ENCODE data around the gene KRTAP12-3. TPM values are rescaled to one million over a fixed set of nuclear protein-coding genes. Genes with fewer than 3 reads are reported as not detected.
"Not testable (repeated sequence)": the region's sequence is repeated elsewhere in the genome, so short reads cannot be mapped to it uniquely, and the experiment has no call there.

The KRTAP12-3 gene
- total RNA-seq, 1 donor from 2014 or later = not detected

DNA sequence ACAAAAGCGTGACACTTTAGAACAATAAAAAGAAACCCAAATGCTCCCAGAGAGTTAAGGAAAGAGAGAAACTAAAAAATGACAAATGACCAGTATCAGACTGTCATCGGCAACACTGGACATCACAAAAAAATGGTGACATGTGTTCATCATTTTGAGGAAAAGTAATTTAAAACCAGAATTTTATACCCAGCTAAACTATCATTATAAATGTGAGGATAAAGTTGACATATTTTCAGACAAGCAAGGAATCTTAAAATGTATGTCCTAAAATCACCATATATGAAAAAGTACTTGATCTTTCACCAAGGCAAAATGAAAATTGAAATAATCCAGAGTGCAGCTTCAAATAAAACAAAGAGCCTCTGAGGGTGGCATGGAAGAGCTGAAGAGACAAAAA lies 12.9 kb upstream of the KRTAP12-3 start:
- FAIRE-seq (no peak), DNase-seq (ENCODE audit: low read depth) (no peak)
- peaks cover 24% of the 10 kb centered on the region for H3K9me3 Mint-ChIP-seq (ENCODE audit: unreplicated experiment)
- H3K36me3 Mint-ChIP-seq (ENCODE audit: low read depth, unreplicated experiment) = no peaks in the 10 kb centered on the region
- no peak for TF ChIP-seq EZH2 (IDR thresholded peaks at IDR 0.05; ENCODE audit: insufficient read depth, low read length)
- TF ChIP-seq, protein P1, sequence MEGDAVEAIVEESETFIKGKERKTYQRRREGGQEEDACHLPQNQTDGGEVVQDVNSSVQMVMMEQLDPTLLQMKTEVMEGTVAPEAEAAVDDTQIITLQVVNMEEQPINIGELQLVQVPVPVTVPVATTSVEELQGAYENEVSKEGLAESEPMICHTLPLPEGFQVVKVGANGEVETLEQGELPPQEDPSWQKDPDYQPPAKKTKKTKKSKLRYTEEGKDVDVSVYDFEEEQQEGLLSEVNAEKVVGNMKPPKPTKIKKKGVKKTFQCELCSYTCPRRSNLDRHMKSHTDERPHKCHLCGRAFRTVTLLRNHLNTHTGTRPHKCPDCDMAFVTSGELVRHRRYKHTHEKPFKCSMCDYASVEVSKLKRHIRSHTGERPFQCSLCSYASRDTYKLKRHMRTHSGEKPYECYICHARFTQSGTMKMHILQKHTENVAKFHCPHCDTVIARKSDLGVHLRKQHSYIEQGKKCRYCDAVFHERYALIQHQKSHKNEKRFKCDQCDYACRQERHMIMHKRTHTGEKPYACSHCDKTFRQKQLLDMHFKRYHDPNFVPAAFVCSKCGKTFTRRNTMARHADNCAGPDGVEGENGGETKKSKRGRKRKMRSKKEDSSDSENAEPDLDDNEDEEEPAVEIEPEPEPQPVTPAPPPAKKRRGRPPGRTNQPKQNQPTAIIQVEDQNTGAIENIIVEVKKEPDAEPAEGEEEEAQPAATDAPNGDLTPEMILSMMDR (IDR thresholded peaks at IDR 0.05; ENCODE audit: insufficient read depth, low read depth, low read length) = no peak
- H3K4me1 Mint-ChIP-seq (ENCODE audit: low read depth, unreplicated experiment) = no peaks in the 10 kb centered on the region
- no peak overlapping the region for H3K27ac Mint-ChIP-seq (ENCODE audit: unreplicated experiment)
- H3K27ac ChIP-seq (ENCODE audit: low read depth, low read length) = no peak overlapping the region
- H2AFZ ChIP-seq (ENCODE audit: low read depth, low read length) = no peak overlapping the region
- no peak overlapping the region for H3K4me2 ChIP-seq (ENCODE audit: low read length)
- H3K36me3 ChIP-seq (ENCODE audit: insufficient read depth, low read length) = no peaks in the 10 kb centered on the region
- H3K9me3 ChIP-seq (ENCODE audit: insufficient read depth, low read depth, low read length) = peaks cover 2% of the 10 kb centered on the region
- H3K79me2 ChIP-seq (ENCODE audit: insufficient read depth, low read length) = no peaks in the 10 kb centered on the region
- H3K4me3 Mint-ChIP-seq (ENCODE audit: unreplicated experiment) = no peak overlapping the region
- peaks cover 33% of the 10 kb centered on the region for H3K27me3 Mint-ChIP-seq (ENCODE audit: low read depth, unreplicated experiment)
- H3K27me3 ChIP-seq (ENCODE audit: insufficient read depth, low read length) = no peaks in the 10 kb centered on the region
- no peaks in the 10 kb centered on the region for H3K4me1 ChIP-seq (ENCODE audit: insufficient read depth, low read length)
- no peak overlapping the region for H3K4me3 ChIP-seq (ENCODE audit: insufficient read depth, low read depth, low read length)
- H3K9ac ChIP-seq (ENCODE audit: low read length) = no peak overlapping the region
- H4K20me1 ChIP-seq (ENCODE audit: insufficient read depth, low read length) = no peaks in the 10 kb centered on the region

DNA sequence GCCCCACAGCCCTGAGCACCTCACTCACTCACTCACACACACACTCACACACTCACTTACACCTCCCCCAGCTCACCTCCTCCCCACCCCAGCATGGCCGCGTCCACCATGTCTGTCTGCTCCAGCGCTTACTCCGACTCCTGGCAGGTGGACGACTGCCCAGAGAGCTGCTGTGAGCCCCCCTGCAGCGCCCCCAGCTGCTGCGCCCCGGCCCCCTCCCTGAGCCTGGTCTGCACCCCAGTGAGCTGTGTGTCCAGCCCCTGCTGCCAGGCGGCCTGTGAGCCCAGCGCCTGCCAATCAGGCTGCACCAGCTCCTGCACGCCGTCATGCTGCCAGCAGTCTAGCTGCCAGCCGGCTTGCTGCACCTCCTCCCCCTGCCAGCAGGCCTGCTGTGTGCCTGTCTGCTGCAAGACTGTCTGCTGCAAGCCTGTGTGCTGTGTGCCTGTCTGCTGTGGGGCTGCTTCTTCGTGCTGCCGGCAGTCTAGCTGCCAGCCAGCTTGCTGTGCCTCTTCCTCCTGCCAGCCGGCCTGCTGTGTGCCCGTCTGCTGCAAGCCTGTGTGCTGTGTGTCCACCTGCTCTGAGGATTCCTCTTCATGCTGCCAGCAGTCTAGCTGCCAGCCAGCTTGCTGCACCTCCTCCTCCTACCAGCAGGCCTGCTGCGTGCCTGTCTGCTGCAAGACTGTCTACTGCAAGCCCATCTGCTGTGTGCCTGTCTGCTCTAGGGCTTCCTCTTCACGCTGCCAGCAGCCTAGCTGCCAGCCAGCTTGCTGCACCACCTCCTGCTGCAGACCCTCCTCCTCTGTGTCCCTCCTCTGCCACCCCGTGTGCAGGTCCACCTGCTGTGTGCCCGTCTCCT lies 11.1 kb upstream of the KRTAP12-3 start, which contains the start of gene KRTAP10-11:
KRTAP10-11 (plus strand) TSS at position 49 of the 856 bp plus-strand sequence; CDS start at position 94, 45 bp downstream.
- H3K9ac ChIP-seq (ENCODE audit: low read length); H3K4me3 Mint-ChIP-seq (ENCODE audit: unreplicated experiment); H3K4me3 ChIP-seq (ENCODE audit: insufficient read depth, low read depth, low read length); H3K4me1 ChIP-seq (ENCODE audit: insufficient read depth, low read length); H3K27ac ChIP-seq (ENCODE audit: low read depth, low read length); H4K20me1 ChIP-seq (ENCODE audit: insufficient read depth, low read length); H3K4me2 ChIP-seq (ENCODE audit: low read length); H3K4me1 Mint-ChIP-seq (ENCODE audit: low read depth, unreplicated experiment); H3K27ac Mint-ChIP-seq (ENCODE audit: unreplicated experiment); H3K36me3 ChIP-seq (ENCODE audit: insufficient read depth, low read length); FAIRE-seq; H3K9me3 ChIP-seq (ENCODE audit: insufficient read depth, low read depth, low read length); H3K27me3 ChIP-seq (ENCODE audit: insufficient read depth, low read length); H3K36me3 Mint-ChIP-seq (ENCODE audit: low read depth, unreplicated experiment); H3K79me2 ChIP-seq (ENCODE audit: insufficient read depth, low read length); DNase-seq (ENCODE audit: low read depth); H2AFZ ChIP-seq (ENCODE audit: low read depth, low read length): not testable (repeated sequence)
- peaks cover 31% of the 10 kb centered on the region for H3K27me3 Mint-ChIP-seq (ENCODE audit: low read depth, unreplicated experiment)
- peaks cover 23% of the 10 kb centered on the region for H3K9me3 Mint-ChIP-seq (ENCODE audit: unreplicated experiment)

DNA sequence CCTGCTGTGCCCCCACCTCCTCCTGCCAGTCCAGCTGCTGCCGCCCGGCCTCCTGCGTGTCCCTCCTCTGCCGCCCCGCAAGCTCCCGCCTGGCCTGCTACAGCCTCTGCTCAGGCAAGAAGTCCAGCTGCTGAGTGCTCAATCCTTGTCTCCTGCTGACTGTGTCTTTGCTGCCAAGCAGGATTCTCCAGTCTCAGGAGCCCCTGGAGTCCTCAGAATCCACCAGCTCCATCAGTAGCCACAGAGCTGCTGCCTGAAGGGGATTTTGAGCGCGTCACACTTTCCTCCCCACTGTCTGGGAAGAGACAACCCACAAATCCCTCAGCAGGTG lies 10.5 kb upstream of the KRTAP12-3 start:
- peaks cover 31% of the 10 kb centered on the region for H3K27me3 Mint-ChIP-seq (ENCODE audit: low read depth, unreplicated experiment)
- no peaks in the 10 kb centered on the region for H3K4me1 Mint-ChIP-seq (ENCODE audit: low read depth, unreplicated experiment)
- Histone ChIP-seq H2AFZ (ENCODE audit: low read depth, low read length) (no peak overlapping the region), H3K4me3 (ENCODE audit: insufficient read depth, low read depth, low read length) (no peak overlapping the region), H3K27me3 (ENCODE audit: insufficient read depth, low read length) (no peaks in the 10 kb centered on the region), H3K4me1 (ENCODE audit: insufficient read depth, low read length) (no peaks in the 10 kb centered on the region), H3K4me2 (ENCODE audit: low read length) (no peak overlapping the region), H3K9me3 (ENCODE audit: insufficient read depth, low read depth, low read length) (peaks cover 6% of the 10 kb centered on the region), H3K79me2 (ENCODE audit: insufficient read depth, low read length) (no peaks in the 10 kb centered on the region), H4K20me1 (ENCODE audit: insufficient read depth, low read length) (no peaks in the 10 kb centered on the region), H3K36me3 (ENCODE audit: insufficient read depth, low read length) (no peaks in the 10 kb centered on the region), H3K27ac (ENCODE audit: low read depth, low read length) (no peak overlapping the region), H3K9ac (ENCODE audit: low read length) (no peak overlapping the region)
- H3K4me3 Mint-ChIP-seq (ENCODE audit: unreplicated experiment) = no peak overlapping the region
- DNase-seq (ENCODE audit: low read depth) = no peak
- TF ChIP-seq, protein P1 (IDR thresholded peaks at IDR 0.05; ENCODE audit: insufficient read depth, low read depth, low read length) = no peak
- no peak for TF ChIP-seq EZH2 (IDR thresholded peaks at IDR 0.05; ENCODE audit: insufficient read depth, low read length)
- peaks cover 23% of the 10 kb centered on the region for H3K9me3 Mint-ChIP-seq (ENCODE audit: unreplicated experiment)
- H3K36me3 Mint-ChIP-seq (ENCODE audit: low read depth, unreplicated experiment) = no peaks in the 10 kb centered on the region
- FAIRE-seq = no peak
- no peak overlapping the region for H3K27ac Mint-ChIP-seq (ENCODE audit: unreplicated experiment)

Data from astrocyte (in vitro differentiated cells and primary cell).